GM21515 (cell line): Measurements from ENCODE around the gene OSBPL8.
"Not testable (repeated sequence)": the region's sequence is repeated elsewhere in the genome, so short reads cannot be mapped to it uniquely, and the experiment has no call there.

Source experiments
- ATAC-seq: cut with Tn5 transposase; IDR thresholded peaks from one replicate; pipeline ENCODE4 v1.9.1; 2021; ENCODE audit not compliant: unreplicated experiment

OSBPL8 gene

DNA sequence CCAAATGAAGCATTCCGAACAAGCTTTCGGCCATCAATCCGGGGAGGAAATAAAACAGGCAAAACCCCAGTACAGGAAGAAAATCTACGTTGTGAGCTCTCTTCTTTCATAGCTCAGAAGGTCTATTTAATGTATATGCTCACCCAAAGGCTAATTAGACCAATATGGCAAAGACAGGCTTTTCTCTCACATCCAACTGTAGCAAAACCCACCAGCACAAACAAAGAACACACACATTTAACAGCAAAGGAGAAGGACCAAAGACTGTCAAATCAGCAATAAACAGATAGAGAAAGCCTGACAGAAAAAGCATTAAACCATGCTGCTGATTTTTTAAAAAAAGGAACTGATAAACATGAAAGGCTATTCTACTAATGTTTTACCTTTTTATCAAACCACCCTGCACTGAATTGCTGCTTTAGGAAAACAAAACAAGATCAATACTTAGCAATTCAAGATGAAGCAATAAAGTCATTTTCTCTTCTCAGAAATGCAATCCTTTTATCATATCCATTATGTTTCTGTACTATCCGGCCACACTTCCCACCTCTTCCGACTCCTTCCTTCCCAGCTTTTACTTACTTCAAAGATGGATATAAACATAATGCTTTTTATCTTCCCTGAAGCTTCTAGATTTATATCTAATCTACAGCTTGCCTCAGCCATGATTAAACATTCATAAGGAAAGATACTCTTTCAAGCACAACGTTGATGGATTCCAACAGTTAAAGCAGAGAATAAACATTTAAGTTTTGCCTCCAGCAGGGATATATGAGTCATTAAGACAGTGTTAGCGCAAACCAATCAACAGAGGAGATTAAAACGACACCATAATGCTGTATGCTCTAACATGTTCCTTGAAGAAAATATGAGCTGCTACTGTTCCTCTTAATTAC lies 136.8 kb downstream of the OSBPL8 start:
- no peak for ATAC-seq

DNA sequence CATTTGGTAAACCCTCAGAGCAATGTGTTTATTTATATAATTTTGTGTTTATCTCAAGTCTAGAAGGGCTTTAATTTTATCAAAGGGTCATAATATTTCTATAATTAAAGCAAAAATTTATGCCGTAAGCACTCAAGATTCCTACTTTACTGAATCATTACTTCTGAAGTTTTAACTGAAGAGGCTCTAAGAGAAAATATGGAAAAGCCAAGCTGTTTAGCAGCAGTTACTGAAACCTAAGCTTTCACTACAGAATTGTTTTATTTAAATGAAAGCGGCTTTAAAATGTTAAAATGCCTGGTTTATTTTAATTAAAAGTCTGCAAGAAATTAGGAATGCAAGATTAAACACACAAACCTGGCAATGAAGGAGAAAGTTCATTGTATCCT lies 137.4 kb downstream of the OSBPL8 start:
- no peak for ATAC-seq

DNA sequence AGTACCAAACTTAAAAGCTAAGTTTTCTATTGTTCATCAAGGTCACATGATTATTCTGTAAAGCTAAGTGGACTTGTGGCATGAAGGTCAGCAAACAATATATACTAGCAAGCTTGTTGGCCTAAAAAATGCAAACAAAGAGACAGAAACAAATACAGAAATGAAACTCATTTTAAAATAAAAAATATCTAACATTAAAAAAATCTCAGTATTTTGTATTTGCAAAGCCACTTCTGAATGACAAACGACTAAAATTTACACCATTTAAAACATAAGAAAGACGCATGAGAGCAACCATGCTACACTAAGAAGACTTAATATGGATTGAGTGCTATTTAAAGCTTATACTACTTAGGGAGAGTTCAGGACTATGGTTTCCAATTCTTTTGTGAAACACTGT lies 138.5 kb downstream of the OSBPL8 start:
- ATAC-seq = no peak

DNA sequence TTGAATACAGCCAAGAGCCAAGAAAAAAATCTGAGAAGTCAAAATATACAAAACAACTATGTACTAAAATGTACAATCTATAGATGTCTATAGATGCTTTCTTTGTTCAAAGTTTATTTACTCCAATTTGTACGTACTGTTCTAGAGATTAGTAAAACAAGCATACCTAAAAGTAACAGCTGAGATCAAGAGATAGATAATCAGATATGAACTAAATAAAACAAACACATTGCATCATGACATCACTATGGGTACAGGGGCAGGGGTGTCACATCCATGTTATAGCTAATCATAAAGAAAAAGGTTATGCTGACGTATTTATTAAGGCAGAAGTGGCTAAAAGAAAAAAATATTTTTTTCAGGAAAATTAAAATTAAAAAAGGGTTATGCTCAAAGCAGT lies 139.3 kb downstream of the OSBPL8 start:
- no peak for ATAC-seq

DNA sequence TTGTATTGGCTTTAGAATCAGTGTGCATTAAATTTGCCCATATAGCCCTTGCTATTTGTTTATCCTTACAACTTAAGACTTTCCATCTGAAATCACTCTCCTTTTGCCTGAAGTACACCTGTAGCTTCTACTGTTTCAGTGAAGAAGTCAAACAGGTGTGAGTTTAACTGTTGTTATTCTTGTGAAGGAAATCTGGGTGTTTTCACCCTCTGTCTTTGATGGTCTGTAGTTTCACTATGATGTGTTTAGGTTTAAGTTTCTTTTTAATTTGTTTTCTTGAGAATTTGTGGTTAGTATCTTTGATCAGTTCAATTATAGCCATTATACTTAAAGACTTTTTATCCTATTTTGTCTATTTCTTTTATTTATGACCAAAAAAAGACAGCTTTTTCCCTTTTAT lies 142.5 kb downstream of the OSBPL8 start:
- ATAC-seq = peak; percentile 69

DNA sequence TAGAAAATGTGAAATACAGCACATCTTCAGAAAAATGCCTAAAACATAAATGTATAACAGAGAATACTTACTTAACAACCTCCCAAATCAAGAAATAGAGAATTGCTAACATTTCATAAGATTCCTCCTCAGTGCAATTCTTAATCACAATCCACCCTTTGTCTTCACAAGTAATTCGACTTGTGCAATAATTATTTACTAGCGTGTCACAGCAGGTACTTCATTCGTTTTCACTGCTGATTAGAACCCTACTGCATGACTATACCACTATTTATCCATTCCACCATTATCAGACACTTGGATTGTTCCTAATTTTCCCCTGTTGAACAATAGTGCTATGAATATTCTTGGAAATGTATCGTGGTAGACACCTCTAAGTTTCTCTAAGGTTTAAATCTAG lies 146.4 kb downstream of the OSBPL8 start:
- ATAC-seq = no peak

DNA sequence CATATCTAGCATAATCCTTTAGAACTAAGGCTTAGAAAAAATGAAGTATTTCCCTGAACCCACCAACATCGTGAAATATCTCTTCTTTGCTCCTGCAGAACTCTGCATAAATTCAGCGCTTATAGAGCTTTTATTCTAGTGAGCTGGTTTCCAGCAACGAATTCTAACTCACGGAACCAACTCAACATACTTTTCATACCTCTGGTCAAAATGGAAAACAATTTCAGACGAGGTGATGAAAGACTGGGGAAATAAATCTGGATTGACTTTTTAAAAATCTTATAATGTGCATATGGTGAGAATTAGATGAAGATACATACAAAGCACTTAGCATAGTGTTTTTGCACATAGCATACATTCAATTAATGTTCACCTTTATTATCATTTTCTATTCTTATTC lies 148.8 kb downstream of the OSBPL8 start:
- no peak for ATAC-seq

DNA sequence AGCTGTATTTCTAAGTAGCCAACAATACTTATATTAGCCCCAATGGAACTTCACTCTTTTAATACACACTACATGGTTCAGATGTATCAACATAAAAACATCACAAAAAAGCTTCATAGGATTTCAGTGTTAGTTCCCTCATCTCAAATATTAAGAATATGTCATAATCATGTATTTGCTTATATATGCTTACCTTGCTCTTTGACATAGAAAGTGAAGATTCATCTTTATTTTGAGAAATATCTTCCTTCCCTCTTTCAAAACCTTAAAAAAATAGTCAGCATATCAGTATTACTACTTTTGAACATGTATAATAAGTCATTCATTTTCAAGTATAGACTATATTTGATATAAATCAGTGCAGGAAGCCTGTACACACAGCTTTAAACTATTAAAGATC lies 149.2 kb downstream of the OSBPL8 start:
- ATAC-seq = no peak

DNA sequence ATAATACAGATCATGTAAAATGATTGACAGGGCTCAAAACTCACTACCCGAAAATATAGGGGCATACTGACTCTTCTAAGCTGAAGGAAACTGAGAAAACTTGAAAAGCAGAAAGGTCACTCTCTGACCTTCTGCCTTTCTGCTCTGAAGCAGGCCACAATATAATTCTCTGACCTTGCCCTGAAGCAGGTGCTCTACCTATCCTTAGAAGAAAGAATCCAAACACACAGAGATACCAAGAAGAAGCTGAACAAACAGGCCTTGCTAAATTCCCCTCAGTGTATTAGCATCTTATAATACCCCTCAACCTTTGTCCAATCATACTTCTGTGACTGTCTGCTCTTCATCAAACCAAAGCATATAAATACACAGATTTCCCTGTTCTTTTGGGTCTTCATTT lies 150.5 kb downstream of the OSBPL8 start:
- no peak for ATAC-seq

DNA sequence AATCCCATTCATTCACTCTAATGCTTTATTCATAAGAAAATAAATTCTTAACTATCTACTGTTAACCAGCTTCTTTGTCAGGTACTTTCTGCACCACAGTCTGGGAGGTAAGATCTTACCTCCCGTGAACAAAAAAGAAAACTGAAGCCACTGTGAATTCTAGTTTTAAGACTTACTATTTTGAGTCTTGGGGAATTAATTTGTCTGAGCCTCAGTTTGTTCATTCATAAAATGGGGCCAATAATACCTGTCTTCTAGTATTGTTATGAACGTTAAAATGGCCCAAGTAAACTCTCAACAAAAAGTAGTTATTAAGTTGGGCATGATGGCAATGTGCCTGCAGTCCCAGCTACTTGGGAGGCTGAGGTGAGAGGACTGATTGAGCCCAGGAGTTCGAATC lies 151.9 kb downstream of the OSBPL8 start:
- no peak for ATAC-seq

DNA sequence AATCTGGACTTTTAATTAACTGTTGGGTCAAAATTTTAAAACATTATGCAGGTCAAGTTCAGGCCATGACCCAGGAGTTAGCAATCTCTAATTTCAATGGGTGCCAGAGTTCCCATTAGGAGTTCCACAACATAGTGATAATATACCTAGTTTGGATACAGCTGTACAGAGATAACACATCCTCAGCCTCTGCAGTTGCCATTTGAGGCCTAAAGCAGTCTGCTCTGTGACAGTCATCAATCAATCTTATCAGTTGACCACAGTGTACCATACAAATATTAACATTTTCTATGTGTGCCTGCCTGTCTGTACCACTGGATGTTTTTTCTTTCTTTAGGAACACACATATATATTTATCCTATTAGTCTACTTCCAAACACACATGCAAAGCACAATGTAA lies 157.3 kb downstream of the OSBPL8 start:
- ATAC-seq = no peak

DNA sequence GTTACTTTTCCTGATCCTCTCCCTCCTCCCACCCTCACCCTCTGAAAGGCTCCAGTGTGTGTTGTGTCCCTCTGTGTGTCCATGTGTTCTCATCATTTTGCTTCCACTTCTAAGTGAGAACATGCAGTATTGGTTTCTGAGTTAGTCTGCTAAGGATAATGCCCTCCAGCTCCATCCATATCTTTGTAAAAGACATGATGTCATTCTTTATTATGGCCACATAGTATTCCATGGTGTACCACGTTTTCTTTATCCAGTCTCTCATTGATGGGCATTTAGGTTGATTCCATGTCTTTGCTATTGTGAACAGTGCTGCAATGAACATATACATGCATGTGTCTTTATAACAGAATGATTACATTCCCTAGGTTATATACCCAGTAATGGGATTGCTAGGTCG lies 159.4 kb downstream of the OSBPL8 start:
- ATAC-seq = no peak

DNA sequence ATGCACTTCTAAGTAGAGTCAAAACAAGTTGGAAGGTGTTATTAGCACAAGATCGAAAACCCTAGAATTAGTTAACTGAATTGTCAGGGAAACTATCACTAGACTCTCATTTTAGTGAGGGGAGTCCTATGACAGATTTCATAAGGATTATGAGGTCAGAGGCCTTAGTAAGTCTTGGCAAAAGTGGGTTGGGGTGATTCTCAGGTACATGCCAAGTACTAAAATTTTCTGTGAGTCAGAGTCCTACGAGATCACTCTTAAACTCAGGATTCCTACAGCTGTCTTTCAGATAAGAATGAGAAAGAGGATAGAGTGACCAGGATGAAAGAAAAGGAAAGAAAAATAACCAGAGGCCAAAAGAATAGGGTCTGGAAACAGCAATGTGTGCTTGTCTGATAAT lies 160.5 kb downstream of the OSBPL8 start:
- no peak for ATAC-seq

DNA sequence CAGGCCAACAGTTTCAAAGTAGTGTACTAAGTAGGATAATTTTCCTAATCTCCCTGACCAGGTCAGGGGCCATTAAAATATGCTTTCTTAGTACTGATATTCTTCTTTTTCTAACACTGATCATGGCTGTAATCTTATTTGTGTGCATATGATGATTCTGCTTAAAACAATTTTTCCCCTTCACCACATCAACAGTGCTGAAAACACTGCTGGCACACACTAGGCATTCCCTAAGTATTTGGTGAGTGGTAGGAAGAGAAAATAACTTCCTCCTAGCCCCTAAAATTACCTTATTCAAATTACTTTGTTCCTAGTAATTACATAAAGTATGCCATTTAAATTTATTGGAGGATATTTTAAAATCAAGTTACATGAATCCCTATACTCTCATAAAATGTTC lies 161.5 kb downstream of the OSBPL8 start:
- ATAC-seq = no peak

DNA sequence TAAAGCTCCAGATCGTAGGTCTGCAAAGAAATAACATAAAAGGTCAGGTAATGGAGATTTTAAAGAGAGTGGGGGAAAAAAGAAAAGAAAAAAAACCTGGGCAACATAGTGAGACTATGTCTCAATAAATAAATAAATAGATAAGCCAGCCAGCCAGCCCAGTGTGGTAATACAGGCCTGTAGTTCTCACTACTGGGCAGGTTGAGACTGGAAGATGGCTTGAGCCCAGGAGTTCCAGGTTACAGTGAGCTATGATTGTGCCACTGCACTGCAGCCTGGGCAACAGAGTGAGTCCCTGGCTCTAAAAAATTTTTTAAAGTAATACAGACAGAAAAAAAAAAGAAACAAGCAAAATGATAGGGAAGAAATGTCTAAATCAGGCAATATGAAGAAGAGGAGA lies 168.1 kb downstream of the OSBPL8 start:
- ATAC-seq = no peak

DNA sequence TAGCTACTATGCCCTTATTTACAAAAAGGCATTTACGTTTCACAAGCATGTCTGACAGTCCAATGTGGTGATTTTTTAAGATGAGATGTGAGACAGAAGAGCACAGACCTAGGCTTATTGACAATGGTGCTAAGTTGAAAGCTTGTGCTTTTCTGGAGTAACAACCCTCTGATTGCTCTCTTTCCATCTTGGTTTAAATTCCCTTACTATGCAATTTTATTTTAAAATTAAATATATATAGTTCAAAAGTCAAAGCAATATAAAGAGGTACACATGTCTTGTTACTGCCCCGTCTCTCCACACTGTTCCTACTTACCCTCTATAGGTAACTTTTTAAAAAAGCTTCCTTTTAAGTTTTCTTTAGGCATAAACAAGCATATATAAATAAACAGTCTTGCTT lies 172.0 kb downstream of the OSBPL8 start:
- no peak for ATAC-seq

DNA sequence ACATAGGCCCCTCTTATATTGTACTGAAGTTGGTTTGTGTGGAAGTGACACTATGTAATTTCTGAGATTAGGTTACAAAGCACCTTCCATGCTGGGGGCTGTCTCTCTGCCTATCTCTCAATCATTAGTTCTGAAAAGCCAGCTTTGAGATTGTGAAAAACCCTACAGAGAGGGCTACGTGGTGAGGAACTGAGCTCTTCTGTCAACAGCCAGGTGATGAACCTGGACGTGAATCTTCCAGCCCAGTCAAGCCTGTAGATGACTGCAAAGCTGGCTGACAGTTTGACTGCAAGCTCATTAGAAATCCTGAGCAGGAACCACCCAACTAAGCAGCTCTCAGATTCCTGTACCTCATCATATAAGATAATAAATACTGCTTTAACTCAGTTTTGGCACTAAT lies 175.0 kb downstream of the OSBPL8 start:
- ATAC-seq = no peak

DNA sequence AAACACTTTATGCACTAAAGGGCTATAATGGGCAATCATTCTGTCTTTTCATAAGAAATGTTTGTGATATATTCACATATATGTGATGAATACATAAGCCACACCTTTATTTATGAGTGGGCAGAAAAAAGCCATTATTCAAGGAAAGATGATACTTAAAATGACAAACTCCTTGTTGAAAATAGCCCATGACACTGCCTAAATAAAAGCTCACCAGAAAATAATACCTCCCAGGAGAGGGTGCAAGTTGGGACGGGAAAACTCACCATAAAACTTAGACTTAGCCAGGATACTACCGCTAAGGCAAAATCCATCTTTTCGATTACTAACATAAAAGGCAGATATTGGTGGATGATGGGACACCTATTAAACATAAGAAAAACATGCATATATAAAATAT lies 175.6 kb downstream of the OSBPL8 start:
- no peak for ATAC-seq

DNA sequence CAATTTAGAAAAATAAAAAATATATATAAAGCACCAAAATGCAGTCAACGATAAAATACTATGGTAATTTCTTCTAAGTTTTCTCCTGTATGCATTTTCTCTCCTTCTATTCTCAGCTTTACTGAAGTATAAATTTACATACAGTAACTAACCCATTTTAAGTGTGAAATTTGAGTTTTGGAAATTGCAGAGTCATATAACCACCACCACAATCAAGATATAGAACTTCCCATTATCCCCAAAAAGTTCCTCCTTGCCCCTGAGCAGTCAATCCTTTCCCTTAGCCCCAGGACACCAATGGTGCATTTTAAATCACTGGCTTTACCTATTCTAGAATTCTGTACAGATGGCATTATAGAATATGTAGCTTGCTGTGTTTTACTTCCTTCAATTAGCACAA lies 180.3 kb downstream of the OSBPL8 start:
- ATAC-seq = no peak

DNA sequence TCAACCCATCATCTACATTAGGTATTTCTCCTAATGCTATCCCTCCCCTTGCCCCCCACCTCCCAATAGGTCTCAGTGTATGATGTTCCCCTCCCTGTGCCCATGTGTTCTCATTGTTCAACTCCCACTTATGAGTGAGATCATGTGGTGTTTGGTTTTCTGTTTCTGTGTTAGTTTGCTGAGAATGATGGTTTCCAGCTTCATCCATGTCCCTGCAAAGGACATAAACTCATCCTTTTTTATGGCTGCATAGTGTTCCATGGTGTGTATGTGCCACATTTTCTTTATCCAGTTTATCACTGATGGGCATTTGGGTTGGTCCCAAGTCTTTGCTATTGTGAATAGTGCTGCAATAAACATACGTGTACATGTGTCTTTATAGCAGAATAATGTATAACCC lies 182.7 kb downstream of the OSBPL8 start:
- not testable (repeated sequence) for ATAC-seq

DNA sequence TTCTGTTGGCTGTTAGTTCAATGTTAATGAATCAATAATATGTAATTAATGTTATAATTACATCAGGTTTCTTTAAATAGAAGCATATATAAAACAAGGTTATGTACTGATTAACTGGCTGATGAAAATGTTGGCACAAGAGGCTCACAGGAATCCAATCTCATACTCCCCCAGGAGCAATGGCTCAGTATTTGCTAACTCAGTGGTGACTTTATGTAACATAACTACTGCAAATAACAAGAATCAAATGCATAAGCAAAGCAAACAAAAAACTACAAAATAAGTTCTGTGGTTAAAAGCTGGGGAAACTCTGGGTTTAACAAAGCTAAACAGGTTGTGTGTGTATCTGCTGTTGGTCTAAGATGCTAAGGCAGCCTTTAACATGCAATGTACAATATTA lies 183.6 kb downstream of the OSBPL8 start:
- ATAC-seq = no peak

DNA sequence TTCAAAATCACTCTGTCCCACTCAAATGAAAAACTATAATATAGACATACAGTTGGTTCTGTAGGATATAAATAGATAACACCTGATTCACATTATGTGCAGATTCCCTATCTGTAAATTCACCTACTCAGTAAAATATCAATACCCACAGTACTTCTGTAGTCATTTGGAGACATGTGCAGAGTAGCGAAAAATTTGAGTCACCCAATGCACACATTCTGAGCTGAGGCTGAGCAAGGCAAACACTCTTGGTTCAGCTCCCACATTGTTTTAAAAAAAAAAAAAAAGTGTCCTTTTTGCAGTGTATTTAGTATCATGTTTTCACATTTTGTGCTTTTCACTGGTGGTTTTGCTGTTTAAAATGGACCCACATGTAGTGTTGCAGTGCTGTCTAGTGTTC lies 184.1 kb downstream of the OSBPL8 start:
- no peak for ATAC-seq

DNA sequence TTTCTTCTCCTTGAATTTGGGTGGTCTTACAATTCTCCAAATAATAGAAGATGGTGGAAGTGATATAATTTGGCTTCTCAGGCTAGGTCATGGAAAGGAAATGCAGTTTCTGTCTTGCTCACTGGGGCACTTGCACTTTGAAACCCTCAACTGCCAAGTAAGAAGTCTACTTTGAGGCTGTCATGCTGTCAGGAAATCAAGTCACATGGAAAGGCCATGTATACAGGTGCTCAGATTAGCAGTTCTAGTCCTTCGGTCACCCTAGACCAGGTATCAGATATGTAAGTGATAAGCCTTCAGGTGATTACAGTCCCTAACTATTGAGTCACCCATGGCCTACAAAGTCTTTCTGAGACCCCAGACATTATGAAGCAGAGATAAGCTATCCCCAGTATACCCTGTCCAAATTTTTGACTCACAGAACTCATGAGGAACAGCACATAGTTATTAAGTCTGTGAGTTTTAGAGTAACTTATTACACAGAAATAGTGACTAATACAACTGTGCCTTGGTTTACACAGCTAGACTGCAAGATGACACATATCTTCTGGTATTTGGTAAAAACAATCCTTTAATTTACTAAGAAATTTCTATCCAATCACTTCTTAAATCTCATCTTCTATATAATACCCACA lies 185.1 kb downstream of the OSBPL8 start:
- ATAC-seq = no peak
